Panc1 (cell line): Measurements from ENCODE around the gene LGALS14. TPM values are rescaled to one million over a fixed set of nuclear protein-coding genes. Genes with fewer than 3 reads are reported as not detected.
"Not testable (repeated sequence)": the region's sequence is repeated elsewhere in the genome, so short reads cannot be mapped to it uniquely, and the experiment has no call there.

ENCODE experiments used
- ATAC-seq: fragments of 200-7000 bp; cut with Tn5 transposase; 2 replicates; pipeline ENCODE4 v1.9.1; 2020; ENCODE audit warnings: mild to moderate bottlenecking, moderate library complexity
- BruUV-seq: library from RNA; stranded (reverse); fragments of 400-500 nt; replicated peaks from 2 replicates; lab custom pipeline; 2021; lab: Mats Ljungman, UMichigan
- CTCF ChIA-PET: fragments of 300-600 bp; sonication (Branson Sonifier 250); formaldehyde crosslinking; loops from one replicate; lab custom pipeline; 2022; ENCODE audit warnings: antibody characterized with exemption; lab: Charles Lee
- POLR2A ChIA-PET: fragments of 300-600 bp; sonication (Branson Sonifier 250); formaldehyde crosslinking; loops from one replicate; lab custom pipeline; 2022; ENCODE audit warnings: antibody characterized with exemption; lab: Charles Lee
- DNase-seq: peaks from one replicate; pipeline ENCODE4 v3.0.0-alpha.2; 2010; ENCODE audit warnings: low read depth, low spot score
- H3K27ac ChIP-seq: 2 replicates; pipeline ENCODE4 v1.5.1; 2011; ENCODE audit warnings: mild to moderate bottlenecking, low read length, inconsistent platforms
- H3K27me3 ChIP-seq: fragments of 200-500 bp; sonication (Bioruptor generic); 2 replicates; pipeline ENCODE4 v1.6.0; 2014; ENCODE audit warnings: low read length, inconsistent platforms; ENCODE audit not compliant: control insufficient read depth, insufficient read depth
- H3K36me3 ChIP-seq: fragments of 200-500 bp; sonication (Bioruptor generic); 2 replicates; pipeline ENCODE4 v1.5.1; 2014; ENCODE audit warnings: inconsistent platforms, mild to moderate bottlenecking, low read length, moderate library complexity; ENCODE audit not compliant: control insufficient read depth, insufficient read depth
- H3K4me1 ChIP-seq: 2 replicates; pipeline ENCODE4 v1.5.1; 2011; ENCODE audit warnings: inconsistent platforms, mild to moderate bottlenecking, low read length, moderate library complexity; ENCODE audit not compliant: control insufficient read depth, insufficient read depth
- H3K4me3 ChIP-seq, 2 experiments: 2 replicates each; pipeline ENCODE4 v1.5.1; 2011 to 2012; ENCODE audit warnings: low read depth in 2 of 2, low read length in 2 of 2, mild to moderate bottlenecking in 2 of 2, inconsistent platforms in 1 of 2, moderate library complexity in 1 of 2
- H3K9me3 ChIP-seq: fragments of 200-500 bp; sonication (Bioruptor generic); 2 replicates; pipeline ENCODE4 v1.5.1; 2014; ENCODE audit warnings: low read depth, mild to moderate bottlenecking, inconsistent platforms, low read length, moderate library complexity; ENCODE audit not compliant: control insufficient read depth, insufficient read depth
- CTCF ChIP-seq: fragments of 450-650 bp; IDR thresholded peaks from 2 replicates; pipeline ENCODE4 v1.5.1; 2017; ENCODE audit warnings: mild to moderate bottlenecking
- POLR2AphosphoS5 ChIP-seq: IDR thresholded peaks from 2 replicates; pipeline ENCODE4 v1.6.1; 2012; ENCODE audit warnings: mild to moderate bottlenecking, low read depth, low read length, moderate library complexity
- REST ChIP-seq, 2 experiments: IDR thresholded peaks; 2 replicates each; pipeline ENCODE4 v1.6.1; 2011 to 2012; ENCODE audit warnings: low read depth in 2 of 2, control low read depth in 1 of 2, low read length in 1 of 2, mild to moderate bottlenecking in 1 of 2, moderate library complexity in 1 of 2; ENCODE audit not compliant: insufficient read depth in 1 of 2
- SIN3A ChIP-seq: IDR thresholded peaks from 2 replicates; pipeline ENCODE4 v1.6.1; 2012; ENCODE audit warnings: low read depth, mild to moderate bottlenecking, low read length, moderate library complexity, borderline replicate concordance; ENCODE audit not compliant: insufficient read depth
- TCF7L2 ChIP-seq: IDR thresholded peaks from 2 replicates; pipeline ENCODE4 v1.6.1; 2011; ENCODE audit warnings: mild to moderate bottlenecking, low read depth, low read length, inconsistent platforms
- in situ Hi-C: cut with HindIII; loops from 2 replicates; pipeline ENCODE4 v1.10.0; 2016; ENCODE audit warnings: low sequenced_read_pairs, low pct_unique_long_range_greater_than_20kb
- intact Hi-C: fragments of 100-400 bp; cut with micrococcal nuclease; formaldehyde crosslinking; loops from one replicate; pipeline ENCODE4 v1.10.0; 2022; ENCODE audit not compliant: unreplicated experiment
- total RNA-seq: library from RNA; stranded (reverse); gene quantifications from one replicate; pipeline ENCODE4 v1.2.1, GENCODE V29; 2021; ENCODE audit not compliant: unreplicated experiment

Gene LGALS14
- total RNA-seq, 1 experiment from 2014 or later: not detected

GRCh38 chr19:39709026-39709872 lies 5.0 kb downstream of the LGALS14 start:
- Histone ChIP-seq H3K36me3 (no peaks in the 10 kb centered on the region), H3K4me1 (no peaks in the 10 kb centered on the region), H3K27ac (no peak overlapping the region), H3K27me3 (peaks cover 71% of the 10 kb centered on the region), H3K9me3 (no peaks in the 10 kb centered on the region), H3K4me3 (no peak overlapping the region)
- DNase-seq: no peak
- BruUV-seq: no TSS peak
- CTCF ChIA-PET: no interaction called here
- no peak for ATAC-seq
- no peak for TF ChIP-seq POLR2AphosphoS5
- POLR2A ChIA-PET: no interaction called here
- intact Hi-C loops: no loop called here
- in situ Hi-C loops: no loop called here

- Histone ChIP-seq H3K27me3 (peaks cover 67% of the 10 kb centered on the region), H3K27ac (no peak overlapping the region), H3K9me3 (no peaks in the 10 kb centered on the region), H3K36me3 (no peaks in the 10 kb centered on the region), H3K4me3 (no peak overlapping the region), H3K4me1 (no peaks in the 10 kb centered on the region)
- POLR2A ChIA-PET: no interaction called here
- TF ChIP-seq SIN3A: no peak
- TF ChIP-seq TCF7L2: no peak
- TF ChIP-seq CTCF: no peak
- TF ChIP-seq POLR2AphosphoS5: no peak
- TF ChIP-seq REST (IDR thresholded peaks at IDR 0.05; ENCODE audit: insufficient read depth in 1 of 2, low read depth in 2 of 2, low read length in 1 of 2): no peak
- no TSS peak for BruUV-seq
- ATAC-seq: 0 out of 2 replicates have a peak, but pooled peaks have one; percentile 2
- in situ Hi-C loops (no loop called here), intact Hi-C loops (no loop called here)
- DNase-seq: no peak
- CTCF ChIA-PET: no interaction called here
Measured at GRCh38 chr19:39710333-39710890, 6.1 kb downstream of the LGALS14 start.

- ChIA-PET POLR2A (interaction anchor here (0.7 to 1.0 kb wide), 2 partner anchors 19 to 52 kb away, joined by 4 to 5 read pairs; no protein-coding TSS in a partner anchor), CTCF (interaction anchor here (0.7 to 1.4 kb wide), 4 partner anchors 20 to 169 kb away, joined by 3 to 7 read pairs (median 3); no protein-coding TSS in a partner anchor)
Measured at GRCh38 chr19:39720144-39720543, 15.9 kb downstream of the LGALS14 start.

More at GRCh38 chr19:39720144-39720543, 15.9 kb downstream of the LGALS14 start:
- H3K4me3 ChIP-seq, H3K9me3 ChIP-seq, intact Hi-C loops, H3K4me1 ChIP-seq, H3K36me3 ChIP-seq, DNase-seq, BruUV-seq, H3K27ac ChIP-seq, in situ Hi-C loops: not testable (repeated sequence)
- peaks cover 17% of the 10 kb centered on the region for H3K27me3 ChIP-seq
- ATAC-seq: peak; percentile 44; the same call in 1 of the 2 replicates
